NCI-H510A (cell line): ENCODE results near the gene DLG1.

Experiments used
- DNase-seq: peaks from one replicate; lab custom pipeline; 2025; lab: John Stamatoyannopoulos, UW

Gene DLG1

DNA sequence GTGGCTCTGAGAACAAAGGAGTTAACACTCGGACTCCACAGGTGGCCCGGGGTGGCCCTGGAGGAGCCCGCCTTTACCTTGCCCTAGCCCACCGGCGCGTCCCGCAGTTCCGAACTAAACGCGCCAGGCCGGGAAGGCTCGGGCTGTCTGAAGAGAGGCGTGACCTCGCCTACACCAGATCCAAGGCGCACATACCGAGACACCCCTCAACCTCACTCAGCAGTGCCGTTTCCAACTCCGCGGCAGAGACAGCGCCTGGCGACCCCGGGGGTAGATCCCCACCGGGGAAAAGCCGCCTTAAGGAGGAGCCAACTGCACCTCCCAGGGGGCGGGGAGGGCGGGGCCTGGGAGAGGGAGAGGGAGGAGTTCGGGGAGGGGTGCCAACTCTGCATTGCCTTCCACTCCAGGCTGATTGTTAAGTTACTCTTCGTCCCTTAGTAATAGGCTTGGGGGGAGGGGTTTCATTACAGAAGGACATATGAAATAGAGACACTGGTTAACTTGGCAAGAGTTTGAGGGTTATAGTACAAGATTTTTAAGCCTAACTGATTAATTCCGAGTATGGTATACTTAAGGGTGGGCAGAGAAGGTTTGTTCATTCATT is at the start of gene DLG1:
Gene DLG1 (minus strand): TSS at position 272 of the 604 bp plus-strand sequence. CDS start 1,408 bp downstream, outside the sequence.
- peak; percentile 92 for DNase-seq

DNA sequence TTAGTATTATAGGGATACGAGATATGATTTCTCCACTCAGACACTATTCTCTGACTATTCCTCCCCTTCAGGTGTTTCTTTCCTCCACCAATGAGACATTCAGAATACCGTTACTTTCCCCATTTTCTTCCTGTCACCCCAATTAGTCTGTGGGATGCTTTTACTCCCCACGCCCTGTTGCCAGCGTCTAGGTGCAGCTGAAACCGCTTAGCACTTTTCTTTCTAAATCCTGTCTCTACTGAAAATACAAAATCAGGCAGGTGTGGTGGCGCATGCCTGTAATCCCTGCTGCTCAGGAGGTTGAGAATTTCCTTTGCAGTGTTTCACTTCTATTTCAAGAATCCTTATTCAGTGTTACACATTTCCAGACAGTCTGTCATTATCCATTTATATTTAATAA is 49.6 kb upstream of the DLG1 start:
- DNase-seq: no peak

- DNase-seq: no peak
Observed at GRCh38 chr3:197345390-197345789, 47.0 kb upstream of the DLG1 start.

- no peak for DNase-seq
Observed at GRCh38 chr3:197344582-197345318, 46.3 kb upstream of the DLG1 start.

DNA sequence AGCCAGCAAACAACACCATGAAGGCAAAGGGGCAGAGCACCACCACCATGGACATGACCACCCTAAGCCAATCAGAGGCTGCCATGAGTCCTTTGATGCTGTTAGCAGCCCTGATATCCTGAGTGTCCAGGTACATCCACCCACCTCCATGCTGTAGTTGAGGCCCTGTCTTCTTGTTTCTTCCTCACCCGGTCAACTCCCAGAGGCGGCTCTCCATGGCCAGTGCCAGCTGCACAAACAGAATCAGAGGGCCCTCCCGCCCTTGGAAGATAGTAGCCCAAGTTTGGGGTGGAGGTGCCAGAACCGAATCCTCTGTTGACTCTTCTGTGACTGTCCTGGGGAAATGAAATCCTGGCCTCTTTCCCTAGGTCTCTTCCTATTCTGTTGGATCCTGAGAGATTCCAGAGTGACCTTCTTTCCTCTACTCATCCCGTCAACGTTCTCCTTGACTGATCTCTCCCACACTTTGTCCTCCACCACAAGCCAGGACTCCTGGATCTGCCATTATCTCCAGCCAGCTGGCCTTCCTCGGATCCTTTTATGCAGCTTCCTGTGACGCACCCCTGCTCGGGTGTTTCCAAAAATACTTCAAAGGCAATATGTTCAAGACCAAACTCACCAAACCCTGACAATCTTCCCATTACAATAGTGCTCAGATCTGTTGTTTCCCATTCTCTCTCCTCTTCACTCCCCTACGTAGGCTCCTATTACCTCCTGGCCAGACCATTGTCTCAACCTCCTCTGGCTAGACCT is 45.4 kb upstream of the DLG1 start:
- DNase-seq: no peak

DNA sequence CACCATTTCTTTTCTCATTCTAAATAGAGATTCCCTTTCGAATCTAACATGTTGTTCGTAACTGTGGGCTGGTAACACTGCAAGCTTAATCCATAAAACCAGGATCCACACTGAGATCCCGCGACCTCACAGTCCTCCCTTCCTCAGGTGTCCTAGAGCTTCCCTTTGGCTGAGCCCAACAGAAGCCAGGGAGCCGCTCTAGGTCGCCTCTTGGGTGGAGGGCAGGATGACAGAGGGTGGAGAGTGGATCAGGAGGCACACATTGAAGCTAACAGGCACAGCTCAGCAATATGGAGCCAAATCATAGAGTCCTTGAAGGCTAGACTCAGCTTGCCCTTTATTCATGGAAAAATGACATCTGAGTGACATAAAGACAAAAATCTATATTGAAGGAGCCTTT is 44.7 kb upstream of the DLG1 start:
- no peak for DNase-seq

- DNase-seq: no peak
Observed at GRCh38 chr3:197340521-197340871, 42.1 kb upstream of the DLG1 start.

GRCh38 chr3:197339841-197340520 is 41.6 kb upstream of the DLG1 start:
- no peak for DNase-seq

- no peak for DNase-seq
Observed at GRCh38 chr3:197338586-197338985, 40.2 kb upstream of the DLG1 start.

GRCh38 chr3:197337656-197338055 is 39.2 kb upstream of the DLG1 start:
- no peak for DNase-seq

DNA sequence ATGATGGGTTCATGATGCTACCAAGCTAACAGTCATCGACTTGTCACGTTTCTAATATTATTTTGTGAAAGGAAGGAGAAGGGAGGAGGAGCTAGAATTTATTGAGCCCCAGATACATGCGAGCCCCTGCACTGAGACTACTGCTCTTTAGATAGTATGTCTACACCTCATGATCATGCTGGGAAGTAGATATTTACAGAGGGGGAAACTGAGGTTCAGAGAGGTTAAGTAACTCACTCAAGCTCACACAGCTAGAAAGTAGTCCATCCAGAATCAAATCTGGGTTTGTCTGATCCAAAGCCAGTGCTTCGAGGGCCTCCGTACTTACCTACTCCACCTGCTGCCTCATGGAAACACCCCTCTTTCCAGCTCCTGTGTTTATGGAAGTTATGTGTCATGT is 38.8 kb upstream of the DLG1 start:
- DNase-seq: no peak

- no peak for DNase-seq
Observed at GRCh38 chr3:197336348-197336747, 37.9 kb upstream of the DLG1 start.

DNA sequence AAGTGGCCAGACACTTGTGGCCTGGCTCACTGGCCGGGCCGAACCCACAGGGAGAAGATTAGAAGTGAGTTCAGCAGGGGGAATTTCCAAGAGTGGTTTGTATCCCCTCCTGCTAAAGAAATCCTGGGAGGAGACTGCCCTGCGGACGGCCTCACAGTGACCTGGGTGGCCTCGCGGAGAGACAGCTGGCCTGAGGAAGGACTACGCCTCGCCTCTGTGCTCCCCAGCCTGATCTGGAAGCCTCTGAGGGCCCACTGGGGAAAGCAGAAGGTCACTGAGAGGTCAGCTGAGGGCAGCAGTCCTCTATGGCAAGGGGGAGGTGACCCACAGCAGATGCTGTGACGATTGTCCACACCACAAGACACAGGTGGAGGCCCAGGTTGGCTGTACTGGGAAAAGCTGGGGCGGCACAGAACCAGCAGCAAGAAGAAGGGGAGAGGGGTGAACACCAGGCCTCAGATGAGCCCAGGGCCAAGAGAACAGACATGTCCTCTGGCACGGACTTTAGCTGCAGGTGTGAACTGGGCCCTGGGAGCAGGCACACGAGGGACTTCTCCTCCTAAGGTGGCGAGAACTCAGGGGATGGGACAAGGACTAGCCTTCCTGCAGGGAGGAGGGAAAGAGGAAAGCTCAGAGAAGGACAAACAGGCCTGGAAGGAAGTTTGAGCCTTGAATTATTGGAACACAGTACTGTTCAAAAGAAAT is 37.2 kb upstream of the DLG1 start:
- no peak for DNase-seq

DNA sequence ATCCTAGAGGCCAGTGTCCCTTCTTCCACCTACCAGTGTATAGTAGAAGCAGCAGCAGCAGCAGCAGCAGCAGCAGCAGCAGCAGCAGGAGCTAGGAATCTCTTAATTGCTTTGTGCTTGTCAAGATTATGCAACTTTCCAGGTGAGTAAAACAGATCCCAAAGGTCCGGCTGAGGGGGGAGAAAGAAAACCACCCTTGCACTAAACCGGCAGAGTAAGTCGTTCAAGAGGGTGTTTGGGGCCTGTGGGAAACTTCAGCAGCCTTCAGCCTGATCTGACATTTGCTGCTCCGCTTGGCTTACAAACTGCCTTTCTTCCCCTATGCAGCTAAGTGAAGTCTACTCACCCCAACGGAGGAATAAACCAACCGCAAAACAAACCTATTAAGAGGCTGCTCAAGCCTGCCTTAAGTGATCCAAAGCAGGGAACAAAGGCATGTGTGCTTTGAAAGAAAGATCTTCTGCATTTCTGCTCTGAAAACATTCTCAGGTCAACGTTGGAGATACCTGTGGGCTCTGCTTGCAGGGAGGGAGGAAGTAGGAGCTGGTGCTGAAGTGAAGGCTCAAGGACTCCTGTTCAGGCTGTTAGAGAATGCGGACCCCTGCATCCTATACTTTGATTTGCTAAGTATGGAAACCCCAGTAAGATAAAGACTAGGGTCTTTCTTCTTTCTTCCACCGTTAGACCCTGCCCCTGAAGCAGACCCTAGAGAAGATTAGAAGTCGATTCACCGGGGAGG is 35.7 kb upstream of the DLG1 start:
- no peak for DNase-seq

DNA sequence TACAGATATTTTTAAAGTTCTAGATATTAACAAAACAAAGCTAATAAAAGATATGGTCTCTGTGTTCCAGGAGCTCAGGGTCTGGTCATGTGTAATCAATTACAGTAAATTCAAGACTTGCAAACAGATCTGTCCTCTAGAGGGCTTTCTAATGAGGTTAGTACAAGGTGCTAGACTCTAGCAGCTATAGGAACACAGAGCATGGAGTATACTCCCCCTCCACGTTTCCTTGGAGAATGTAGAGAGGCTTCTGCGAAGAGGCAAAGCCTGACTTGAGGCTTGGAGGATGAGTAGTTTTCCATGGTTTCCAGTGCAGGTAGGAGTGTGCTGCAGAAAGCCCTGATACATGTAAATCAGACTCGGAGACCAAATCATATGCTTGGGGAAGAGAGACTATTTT is 32.7 kb upstream of the DLG1 start:
- DNase-seq: no peak

DNA sequence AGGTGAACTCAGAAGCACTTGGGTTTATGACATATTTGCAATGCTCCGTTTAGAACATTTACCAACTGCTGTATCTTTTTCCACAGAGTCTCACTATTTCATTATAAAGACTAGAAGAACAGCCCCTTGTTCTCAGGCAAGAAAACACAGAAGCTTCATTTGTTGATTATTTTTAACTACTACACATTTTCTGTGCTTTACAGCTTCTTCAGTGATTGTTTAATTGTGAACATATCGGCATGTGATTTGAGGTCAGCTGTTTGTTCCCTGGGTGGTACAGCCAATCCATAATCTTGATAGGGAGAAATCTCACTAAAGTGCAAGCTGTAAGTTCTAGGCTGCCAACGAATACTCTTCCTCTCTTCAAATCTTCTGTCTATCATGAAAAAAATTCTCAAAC is 31.0 kb upstream of the DLG1 start:
- DNase-seq: no peak

DNA sequence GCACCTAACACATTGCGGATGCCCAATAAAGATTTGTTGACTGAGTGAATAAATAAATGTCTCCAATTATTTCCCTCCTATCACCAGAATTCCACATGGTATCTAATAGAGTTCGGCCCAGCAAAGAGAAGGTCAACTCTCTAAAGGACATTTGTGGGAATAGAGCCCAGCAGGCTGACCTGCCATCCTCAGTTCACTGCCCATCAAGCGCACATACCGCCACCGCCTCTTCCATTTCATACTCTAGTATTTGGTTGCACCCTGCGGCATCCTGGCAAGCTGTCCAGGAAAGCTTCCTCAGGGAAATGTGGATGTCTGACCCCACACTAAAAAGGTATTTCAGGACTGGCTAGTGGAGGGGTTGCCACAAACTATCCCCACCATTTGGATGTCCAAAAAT is 29.8 kb upstream of the DLG1 start:
- no peak for DNase-seq

GRCh38 chr3:197327701-197328100 is 29.3 kb upstream of the DLG1 start:
- no peak for DNase-seq

DNA sequence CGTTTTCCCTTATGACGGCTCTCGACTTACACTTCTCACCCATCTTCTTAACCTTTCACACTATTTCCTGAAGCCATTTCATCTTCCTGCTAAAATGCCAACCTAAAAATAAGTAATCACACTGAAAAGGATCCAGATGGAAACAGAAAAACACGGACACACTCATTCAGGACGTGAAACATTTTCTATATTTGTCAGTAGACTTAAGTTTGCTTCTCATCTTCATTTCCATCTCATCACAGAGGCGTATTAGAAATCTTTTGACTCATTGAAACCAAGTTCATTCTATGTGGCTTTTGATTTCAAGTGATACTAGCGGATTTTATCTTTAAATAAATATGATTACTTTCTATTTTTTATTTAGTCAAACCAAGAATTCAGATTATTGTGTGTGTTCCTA is 27.4 kb upstream of the DLG1 start:
- DNase-seq: no peak

GRCh38 chr3:197322149-197322548 is 23.7 kb upstream of the DLG1 start:
- no peak for DNase-seq

DNA sequence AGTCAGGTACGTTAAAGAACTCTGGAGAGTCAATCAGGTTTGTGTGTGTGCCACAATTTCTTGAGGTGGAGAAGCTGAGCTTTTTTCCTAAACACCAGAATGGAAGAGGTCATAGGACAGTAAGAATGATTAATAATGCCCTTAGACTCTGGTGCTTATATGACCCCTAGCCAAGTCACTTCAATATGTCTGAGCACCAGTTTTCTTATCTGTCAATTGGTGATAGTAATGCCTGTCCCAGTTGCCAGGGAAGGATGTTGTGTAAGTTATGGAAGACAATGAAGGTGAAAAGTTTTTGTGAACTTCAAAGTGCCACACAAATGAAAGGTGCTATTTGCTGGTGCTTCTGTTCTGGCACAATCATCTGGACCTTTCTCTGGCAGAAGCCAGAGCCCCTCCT is 22.2 kb upstream of the DLG1 start:
- DNase-seq: no peak
